Testis (tissue), 2 donors: ENCODE measurements around the gene DAD1.

Experiments used
- CTCF ChIP-seq, 3 experiments: fragments of 450-650 bp in 2 of 3; fragments of 200-600 bp in 1 of 3; sonication (generic) in 1 of 3; IDR thresholded peaks; one replicate each; pipeline ENCODE4 v1.5.1; 2016 to 2019; ENCODE audit warnings: antibody characterized with exemption in 3 of 3, mild to moderate bottlenecking in 2 of 3, moderate library complexity in 1 of 3
- POLR2A ChIP-seq: fragments of 450-650 bp; IDR thresholded peaks from one replicate; pipeline ENCODE4 v1.6.1; 2017; ENCODE audit warnings: antibody characterized with exemption, mild to moderate bottlenecking, moderate library complexity

- no peak for TF ChIP-seq CTCF (IDR thresholded peaks at IDR 0.05)
- no peak for TF ChIP-seq POLR2A
Measured at GRCh38 chr14:22601456-22601855, 12.4 kb upstream of the DAD1 start.
